ENCODE results near the gene PURB. TPM values are rescaled to one million over a fixed set of nuclear protein-coding genes. Genes with fewer than 3 reads are reported as not detected.

The PURB gene
- total RNA-seq, 1 donor from 2014 or later, result 26.2 TPM

DNA sequence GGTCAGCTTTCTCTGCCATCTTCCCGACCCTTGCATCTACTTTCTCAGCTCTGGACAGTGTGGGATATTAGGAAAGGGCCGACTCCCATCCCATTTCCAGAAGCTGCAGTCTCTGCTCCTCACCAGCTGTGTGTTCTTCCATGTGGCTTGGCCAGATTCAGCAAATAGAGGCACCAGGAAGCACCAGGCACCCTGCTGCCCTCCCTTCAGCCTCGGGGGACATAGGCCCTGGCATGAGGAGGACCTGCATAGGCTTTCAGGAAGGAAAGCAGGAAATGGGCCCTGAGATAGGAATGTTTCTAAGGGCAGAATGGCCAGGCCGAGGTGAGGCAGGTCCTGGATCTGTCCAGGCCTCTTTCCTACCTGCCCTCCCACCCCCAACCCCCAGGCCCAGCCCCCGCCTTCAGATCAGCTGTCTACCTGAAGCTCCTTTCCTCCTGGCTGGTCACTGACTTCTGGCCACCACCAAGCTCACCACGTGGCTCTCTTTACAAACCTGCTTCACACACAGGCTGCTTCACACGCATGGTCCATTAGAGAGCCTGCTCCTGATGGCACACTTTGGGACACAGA lies 27.5 kb upstream of the PURB start:
- peaks cover 3% of the 10 kb centered on the region for H3K4me1 Mint-ChIP-seq
- DNase-seq (ENCODE audit: low read depth, low spot score), result no peak
- no peaks in the 10 kb centered on the region for H3K36me3 Mint-ChIP-seq (ENCODE audit: low read depth)
- H3K4me3 Mint-ChIP-seq, result no peak overlapping the region
- peaks cover 2% of the 10 kb centered on the region for H3K27me3 Mint-ChIP-seq (ENCODE audit: low read depth)
- TF ChIP-seq, protein P1, sequence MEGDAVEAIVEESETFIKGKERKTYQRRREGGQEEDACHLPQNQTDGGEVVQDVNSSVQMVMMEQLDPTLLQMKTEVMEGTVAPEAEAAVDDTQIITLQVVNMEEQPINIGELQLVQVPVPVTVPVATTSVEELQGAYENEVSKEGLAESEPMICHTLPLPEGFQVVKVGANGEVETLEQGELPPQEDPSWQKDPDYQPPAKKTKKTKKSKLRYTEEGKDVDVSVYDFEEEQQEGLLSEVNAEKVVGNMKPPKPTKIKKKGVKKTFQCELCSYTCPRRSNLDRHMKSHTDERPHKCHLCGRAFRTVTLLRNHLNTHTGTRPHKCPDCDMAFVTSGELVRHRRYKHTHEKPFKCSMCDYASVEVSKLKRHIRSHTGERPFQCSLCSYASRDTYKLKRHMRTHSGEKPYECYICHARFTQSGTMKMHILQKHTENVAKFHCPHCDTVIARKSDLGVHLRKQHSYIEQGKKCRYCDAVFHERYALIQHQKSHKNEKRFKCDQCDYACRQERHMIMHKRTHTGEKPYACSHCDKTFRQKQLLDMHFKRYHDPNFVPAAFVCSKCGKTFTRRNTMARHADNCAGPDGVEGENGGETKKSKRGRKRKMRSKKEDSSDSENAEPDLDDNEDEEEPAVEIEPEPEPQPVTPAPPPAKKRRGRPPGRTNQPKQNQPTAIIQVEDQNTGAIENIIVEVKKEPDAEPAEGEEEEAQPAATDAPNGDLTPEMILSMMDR (conservative IDR thresholded peaks at IDR 0.05), result no peak
- peak overlapping the region; percentile 43 for H3K27ac Mint-ChIP-seq (ENCODE audit: unreplicated experiment)
- H3K9me3 Mint-ChIP-seq, result no peaks in the 10 kb centered on the region

DNA sequence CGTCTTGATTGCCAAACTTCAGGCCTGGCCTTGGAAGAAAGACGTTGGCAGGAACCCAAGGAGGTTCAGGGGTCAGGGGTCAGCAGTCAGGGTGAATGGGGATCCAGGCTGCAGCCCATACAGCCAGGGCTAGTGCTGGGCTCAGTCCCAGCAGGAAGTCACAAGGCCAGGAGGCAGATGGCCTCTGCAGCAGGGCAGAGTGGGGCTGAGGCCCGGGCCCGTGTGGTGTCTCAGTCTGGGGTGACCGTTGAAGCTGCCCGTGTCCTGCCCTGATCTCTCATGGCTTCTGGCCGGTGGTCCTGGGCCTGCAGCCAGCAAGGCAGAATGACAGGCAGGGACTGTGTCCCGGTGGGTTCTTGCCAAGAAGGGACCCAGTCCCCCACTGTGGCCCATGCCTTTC lies 26.6 kb upstream of the PURB start:
- TF ChIP-seq, protein P1 (conservative IDR thresholded peaks at IDR 0.05), result no peak
- Mint-ChIP-seq H3K4me3 (no peak overlapping the region), H3K4me1 (peaks cover 3% of the 10 kb centered on the region), H3K36me3 (ENCODE audit: low read depth) (no peaks in the 10 kb centered on the region), H3K27ac (ENCODE audit: unreplicated experiment) (no peak overlapping the region), H3K9me3 (no peaks in the 10 kb centered on the region), H3K27me3 (ENCODE audit: low read depth) (peaks cover 2% of the 10 kb centered on the region)
- no peak for DNase-seq (ENCODE audit: low read depth, low spot score)

DNA sequence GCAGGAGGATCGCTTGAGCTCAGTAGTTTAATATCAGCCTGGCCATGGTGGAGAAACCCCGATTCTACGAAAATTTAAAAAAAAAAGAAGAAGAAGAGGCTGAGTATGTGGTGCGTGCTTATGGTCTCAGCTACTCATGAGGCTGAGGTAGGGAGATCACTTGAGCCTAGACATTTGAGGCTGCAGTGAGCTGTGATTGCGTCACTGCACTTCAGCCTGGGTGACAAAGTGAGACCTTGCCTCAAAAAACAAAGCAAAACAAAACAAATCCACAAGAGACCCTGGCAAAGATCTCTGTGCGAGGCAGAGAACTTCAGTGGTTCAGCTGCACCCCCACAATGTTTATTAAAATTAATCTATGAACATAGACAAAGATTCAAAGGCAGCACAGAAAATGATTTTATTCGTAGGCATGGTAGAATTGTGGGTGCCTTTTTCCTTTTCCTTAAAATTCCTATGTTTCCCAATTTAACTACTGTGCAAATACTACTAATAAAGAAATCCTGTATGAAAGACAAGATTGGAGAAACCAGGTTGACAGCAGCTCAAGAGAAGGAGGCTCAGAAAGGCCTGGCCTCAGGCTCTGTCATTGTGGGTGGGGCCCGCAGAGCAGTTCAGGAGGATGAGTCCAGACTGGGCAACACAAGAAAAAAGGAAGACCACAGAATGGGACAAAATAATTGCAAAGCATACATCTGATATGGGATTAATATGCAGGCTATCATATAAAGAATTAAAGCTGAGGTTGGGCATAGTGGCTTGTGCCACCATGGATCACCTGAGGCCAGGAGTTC lies 24.5 kb upstream of the PURB start:
- H3K4me3 Mint-ChIP-seq, result no peak overlapping the region
- peaks cover 12% of the 10 kb centered on the region for H3K27me3 Mint-ChIP-seq (ENCODE audit: low read depth)
- H3K27ac Mint-ChIP-seq (ENCODE audit: unreplicated experiment), result no peak overlapping the region
- TF ChIP-seq, protein P1 (conservative IDR thresholded peaks at IDR 0.05), result no peak
- H3K9me3 Mint-ChIP-seq, result no peaks in the 10 kb centered on the region
- H3K4me1 Mint-ChIP-seq, result no peaks in the 10 kb centered on the region
- H3K36me3 Mint-ChIP-seq (ENCODE audit: low read depth), result no peaks in the 10 kb centered on the region
- DNase-seq (ENCODE audit: low read depth, low spot score), result no peak

DNA sequence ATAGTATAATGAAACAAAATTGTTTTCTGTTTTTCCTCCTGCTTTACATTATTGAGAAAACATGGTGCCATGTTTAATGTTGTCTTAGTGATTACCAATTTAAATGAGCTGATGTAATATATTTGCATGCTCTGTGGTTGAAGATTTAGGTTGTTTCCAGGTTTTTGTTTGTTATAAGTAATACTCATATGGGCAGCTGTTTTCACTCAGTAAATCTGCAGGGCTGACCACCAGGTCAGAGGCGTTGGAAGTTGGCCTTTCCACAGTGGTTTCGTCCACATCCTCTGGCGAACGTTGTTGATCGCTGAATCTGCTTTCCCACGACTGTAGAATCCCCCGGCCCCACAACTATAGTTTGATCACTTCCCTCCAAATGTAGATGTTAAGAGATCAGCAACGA lies 21.6 kb upstream of the PURB start:
- Mint-ChIP-seq H3K36me3 (ENCODE audit: low read depth) (no peaks in the 10 kb centered on the region), H3K9me3 (no peaks in the 10 kb centered on the region), H3K4me3 (no peak overlapping the region), H3K27ac (ENCODE audit: unreplicated experiment) (no peak overlapping the region), H3K4me1 (no peaks in the 10 kb centered on the region), H3K27me3 (ENCODE audit: low read depth) (peaks cover 18% of the 10 kb centered on the region)
- TF ChIP-seq, protein P1 (conservative IDR thresholded peaks at IDR 0.05), result no peak
- no peak for DNase-seq (ENCODE audit: low read depth, low spot score)

DNA sequence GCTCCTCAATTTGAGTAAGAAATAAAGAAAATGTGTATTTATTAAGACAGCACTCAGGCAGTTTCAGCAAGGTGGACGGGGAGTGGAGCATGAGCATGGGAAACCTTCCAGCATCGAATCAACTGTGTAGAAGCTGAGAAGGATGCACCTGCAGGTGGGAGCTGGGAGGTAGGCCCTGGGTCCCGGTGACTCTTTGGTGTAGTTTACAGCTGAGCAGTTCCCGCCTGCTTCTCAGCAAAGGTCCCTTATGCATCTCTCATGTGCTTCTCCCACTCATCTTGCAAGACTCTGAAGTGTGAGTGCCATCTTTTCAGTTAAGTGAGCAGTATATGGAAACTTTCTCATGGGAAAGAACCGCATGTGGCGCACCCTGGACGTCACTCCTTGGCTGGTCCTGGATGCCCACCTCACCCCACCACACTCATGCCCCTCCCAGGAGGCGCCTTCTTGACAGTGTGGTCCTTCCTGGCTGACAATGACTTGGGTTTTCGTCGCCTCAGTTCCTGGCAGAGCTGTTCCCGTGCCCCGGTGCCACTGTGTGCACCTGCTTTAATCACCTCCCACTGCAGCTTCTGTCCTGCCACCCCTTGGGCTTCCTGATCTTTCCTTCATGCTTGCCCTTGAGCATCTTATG lies 19.8 kb upstream of the PURB start:
- no peak for DNase-seq (ENCODE audit: low read depth, low spot score)
- H3K4me1 Mint-ChIP-seq, result no peaks in the 10 kb centered on the region
- no peaks in the 10 kb centered on the region for H3K36me3 Mint-ChIP-seq (ENCODE audit: low read depth)
- peaks cover 18% of the 10 kb centered on the region for H3K27me3 Mint-ChIP-seq (ENCODE audit: low read depth)
- H3K4me3 Mint-ChIP-seq, result no peak overlapping the region
- H3K9me3 Mint-ChIP-seq, result no peaks in the 10 kb centered on the region
- TF ChIP-seq, protein P1 (conservative IDR thresholded peaks at IDR 0.05), result no peak
- H3K27ac Mint-ChIP-seq (ENCODE audit: unreplicated experiment), result peak overlapping the region; percentile 38
